ENCODE results near the gene ECE1.

Gene ECE1

DNA sequence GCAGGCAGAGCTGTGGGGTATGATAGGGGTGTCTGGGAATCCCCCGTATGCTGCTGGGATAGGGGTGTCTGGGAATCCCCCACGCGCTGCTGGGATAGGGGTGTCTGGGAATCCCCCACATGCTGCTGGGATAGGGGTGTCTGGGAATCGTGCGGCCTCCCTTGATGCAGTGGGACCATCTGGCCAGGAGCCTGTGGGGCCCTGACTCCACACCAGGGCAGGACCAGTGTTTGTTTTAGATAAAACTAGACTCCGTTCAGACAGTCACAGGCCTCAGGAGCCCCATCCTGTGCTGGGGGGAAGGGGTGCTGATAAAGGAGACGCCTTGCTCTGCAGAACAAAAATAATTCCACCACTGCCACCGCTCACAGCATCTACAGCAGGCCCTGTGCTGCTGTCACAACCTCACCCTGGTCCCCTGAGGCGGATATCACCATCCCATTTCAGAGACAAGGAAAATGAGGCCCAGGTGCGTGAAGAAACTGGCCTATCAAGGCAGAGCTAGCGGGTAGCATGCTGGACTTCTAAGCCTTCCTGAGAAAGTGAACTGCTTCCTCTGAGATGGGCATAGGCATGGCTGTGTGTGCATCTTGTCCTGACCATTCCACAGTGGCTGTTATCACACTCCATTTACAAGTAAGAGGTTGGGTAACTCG lies 24.0 kb downstream of the ECE1 start:
- DNase-seq, result no peak

DNA sequence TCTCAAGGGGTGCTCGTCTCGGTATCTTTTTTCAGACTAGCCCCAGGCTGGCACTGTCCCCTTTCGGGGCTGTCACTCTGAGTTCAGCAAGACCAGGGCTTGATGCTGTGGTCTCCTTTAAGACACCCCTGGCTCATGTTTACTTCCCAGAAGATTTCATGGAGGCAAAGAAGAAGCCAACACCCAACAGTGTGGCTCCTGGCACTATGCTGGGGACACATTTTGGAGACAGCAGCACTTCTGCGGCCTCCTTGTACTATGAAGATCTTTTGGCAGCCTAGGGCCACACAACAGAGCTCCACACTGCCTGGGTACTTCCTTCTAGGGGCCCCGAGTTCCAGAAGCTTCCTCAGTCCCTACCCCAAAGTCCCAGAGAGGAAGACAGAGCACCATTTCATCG lies 24.6 kb downstream of the ECE1 start:
- no peak for DNase-seq

- no peak for DNase-seq
Measured at GRCh38 chr1:21264898-21265297, 25.4 kb downstream of the ECE1 start.

DNA sequence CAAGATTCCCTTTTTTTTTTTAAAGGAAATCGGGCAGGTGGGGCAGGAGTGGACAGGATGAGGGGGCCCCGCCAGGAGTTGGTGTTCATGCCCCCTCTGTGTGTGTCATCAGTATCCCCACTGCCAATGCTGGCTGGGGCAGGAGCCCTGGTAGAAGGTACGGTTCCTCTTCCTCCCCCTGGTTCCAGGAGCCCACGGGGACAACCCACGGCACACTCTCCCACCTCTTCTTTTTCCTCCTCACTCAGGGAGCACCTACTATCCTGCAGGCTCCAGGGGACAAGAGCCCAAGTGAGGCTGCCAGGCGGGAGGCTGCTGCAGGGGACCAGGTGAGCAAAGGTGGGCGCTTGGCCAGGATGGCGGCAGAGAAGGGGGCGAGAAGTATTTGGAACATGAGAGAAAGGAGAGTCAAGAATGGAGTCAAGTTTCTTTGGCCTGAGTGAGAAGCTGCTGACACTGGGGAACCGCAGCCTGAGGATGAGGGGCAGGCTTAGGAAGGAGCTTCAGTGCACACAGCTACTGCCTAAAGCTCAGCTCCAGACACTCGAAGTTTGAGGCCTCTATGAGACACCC lies 26.5 kb downstream of the ECE1 start:
- no peak for DNase-seq

GRCh38 chr1:21263052-21263429 lies 27.2 kb downstream of the ECE1 start:
- no peak for DNase-seq

DNA sequence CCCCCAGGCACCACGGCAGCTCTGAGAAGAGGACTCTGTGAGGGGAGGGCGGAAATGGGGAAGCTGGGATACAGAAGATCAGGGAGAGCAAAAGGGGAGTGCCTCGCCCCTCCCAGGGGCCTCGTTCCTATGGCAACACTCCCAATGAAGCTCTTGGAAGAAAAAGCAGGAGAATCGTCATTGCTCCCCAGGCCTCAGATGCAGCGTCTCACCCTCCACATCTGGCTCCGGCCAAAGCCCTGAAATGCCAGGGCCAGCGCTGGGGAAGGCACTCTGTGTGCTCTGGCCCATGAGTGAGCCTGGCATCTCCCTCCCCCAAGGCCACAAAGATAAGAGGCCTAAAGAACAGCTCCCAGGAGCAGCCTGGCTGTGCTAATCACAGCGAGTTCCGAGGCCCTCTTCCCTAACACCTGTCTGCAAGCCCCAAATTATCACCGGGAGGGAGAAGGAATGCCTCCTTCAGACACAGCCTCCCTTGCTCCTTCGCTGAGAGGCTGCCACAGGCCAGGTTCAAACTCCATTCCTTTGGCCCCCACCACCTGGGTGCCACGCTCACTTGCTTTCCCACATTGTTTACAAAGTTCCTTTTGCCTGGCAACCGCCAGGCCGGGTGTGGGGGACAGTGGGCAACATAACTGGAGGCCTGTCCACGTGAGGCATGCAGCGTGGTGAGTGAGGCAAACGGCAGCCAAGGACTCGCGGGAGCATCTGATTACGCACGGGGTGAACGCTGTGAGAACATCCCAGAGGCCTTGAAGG lies 27.8 kb downstream of the ECE1 start:
- peak; percentile 50 for DNase-seq

DNA sequence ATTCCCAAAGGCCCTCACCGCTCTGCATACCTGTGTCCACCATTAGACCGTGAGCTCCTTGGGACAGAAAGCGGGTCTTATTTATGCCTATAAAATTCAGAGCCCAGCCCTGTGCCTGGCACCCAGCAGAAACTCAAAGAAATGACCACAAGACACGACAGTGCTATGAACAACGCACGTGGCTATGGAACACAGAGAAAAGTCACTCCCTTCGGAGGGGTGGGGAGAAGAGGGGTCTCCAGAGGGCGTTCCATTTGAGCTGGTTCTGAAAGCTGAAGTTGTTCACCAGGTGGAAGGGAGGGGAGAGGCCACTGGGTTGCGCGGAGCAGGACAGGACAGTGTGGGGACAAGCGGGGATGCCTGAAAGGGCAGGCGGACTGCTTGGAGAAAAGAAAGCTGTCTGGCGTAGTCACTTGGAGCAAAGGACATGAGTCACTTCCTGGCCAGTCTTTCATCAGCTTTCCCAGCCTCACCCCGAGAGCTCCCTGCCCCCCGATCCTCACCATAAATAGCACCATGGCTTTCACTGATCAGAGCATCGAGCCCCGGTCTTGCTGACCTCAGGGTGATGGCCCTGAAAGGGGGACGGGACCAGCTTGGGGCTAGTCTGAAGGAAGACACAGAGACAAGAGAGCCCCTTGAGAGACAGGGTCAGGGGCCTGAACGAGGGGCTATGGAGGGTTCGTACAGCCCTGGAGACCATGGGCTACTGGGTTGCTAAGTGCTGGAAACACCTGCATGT lies 28.5 kb downstream of the ECE1 start:
- DNase-seq, result peak; percentile 88

DNA sequence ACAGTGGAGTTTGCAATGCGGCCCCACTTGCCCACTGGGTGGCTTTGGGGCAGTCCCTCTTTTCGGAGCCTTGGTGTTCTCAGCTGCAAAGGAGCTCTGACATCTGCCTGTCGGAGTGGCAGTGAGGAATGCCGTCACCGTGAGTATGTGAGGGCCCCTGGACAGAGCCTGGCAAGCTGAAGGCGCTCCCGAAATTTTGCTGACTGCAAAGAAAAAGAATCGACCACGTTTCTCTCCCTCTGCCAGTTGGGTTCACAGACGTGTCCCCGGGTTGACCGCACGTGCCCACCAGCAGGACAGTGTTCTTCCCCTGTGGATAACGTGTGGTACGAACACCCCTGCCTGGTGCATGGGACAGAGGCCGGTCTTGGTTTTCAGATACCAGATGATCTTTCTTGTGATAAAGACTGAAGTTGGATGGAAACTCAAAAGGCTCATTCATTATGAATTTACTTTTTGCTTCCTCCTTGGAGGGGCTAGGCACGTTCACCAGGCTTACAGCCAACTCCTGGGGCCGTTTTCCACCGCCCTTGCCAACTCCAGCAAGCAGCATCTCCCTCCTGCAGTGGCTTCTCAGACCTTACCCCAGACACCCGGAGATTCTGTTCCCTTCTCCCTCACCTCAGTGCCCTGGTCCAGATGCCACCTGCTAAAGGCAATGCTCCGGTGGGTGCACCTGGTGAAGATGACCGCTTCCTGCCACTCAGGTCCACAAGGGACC lies 29.7 kb downstream of the ECE1 start:
- no peak for DNase-seq

GRCh38 chr1:21259316-21260076 lies 30.8 kb downstream of the ECE1 start:
- no peak for DNase-seq

DNA sequence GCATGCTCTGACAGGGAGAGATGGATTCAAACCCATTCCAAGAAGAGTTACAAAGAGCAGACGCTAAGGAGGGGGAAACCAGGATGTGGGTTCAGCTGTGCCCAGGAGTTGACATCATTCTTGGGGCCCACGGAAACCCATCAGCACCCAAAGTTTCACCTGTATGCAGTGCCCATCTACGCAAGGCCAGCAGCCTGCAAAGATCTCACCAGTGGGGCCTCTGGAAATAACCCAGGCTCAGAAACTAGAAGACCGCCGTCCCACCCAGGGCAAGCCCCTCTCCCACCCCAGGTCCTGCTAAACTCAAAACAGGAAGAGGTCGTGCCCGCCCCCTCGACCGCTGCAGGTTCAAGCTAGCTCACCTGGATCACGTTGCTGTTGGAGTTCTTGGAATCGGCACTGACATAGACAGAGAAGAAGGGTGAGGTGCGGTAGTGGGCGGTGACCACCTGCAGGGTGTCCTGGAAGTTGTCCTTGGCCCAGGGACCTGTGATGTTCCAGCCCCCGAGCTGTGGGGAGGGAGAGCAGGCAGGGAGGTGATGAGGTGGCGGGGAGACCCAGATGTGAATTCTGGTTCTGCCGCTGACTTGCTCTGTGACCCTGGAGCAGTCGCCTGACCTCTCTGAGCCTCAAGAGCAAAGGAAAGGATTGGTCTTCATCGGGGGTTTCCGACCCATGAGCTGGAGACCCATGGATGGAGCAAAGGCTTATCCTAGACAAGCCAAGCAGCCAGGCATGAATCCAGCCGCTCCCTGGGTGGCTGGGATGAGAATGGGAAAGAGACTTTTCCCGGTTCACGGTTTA lies 31.7 kb downstream of the ECE1 start:
- no peak for DNase-seq

- DNase-seq, result no peak
Measured at GRCh38 chr1:21257431-21258135, 32.7 kb downstream of the ECE1 start.

GRCh38 chr1:21256776-21257175 lies 33.5 kb downstream of the ECE1 start:
- no peak for DNase-seq

GRCh38 chr1:21255943-21256320 lies 34.3 kb downstream of the ECE1 start:
- DNase-seq, result no peak

- DNase-seq, result peak; percentile 80
Measured at GRCh38 chr1:21255284-21255942, 34.9 kb downstream of the ECE1 start.

DNA sequence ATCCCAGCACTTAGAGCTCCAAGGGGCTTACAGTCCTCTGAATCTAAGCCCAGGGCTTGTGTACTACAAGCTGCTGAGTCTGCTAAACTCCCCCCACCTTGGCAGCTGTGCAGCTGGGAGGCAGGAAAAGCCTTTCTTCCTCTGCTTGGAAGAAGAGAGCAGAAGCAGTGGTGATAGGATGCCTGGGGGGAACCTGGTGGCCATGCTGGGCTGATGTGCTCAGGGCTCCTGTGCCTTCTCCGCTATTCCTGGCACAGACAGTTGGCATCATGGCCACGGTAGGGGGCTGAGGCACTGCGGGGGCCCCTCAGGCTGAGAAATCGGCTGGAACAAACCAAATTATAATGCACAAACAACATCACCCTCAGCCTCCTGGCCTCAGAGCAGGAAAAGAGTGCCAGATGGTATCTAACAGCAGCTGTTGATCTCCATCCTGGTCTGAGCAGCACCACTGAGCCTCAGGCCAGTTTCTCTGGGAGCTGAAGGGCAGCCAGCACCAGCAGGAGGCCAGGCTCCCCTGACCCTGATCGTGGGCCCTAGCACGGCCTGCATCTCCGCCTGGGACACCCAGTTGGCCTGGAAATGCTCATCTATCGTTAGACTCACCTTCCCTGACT lies 35.8 kb downstream of the ECE1 start:
- no peak for DNase-seq

- no peak for DNase-seq
Measured at GRCh38 chr1:21251773-21252471, 38.3 kb downstream of the ECE1 start.

DNA sequence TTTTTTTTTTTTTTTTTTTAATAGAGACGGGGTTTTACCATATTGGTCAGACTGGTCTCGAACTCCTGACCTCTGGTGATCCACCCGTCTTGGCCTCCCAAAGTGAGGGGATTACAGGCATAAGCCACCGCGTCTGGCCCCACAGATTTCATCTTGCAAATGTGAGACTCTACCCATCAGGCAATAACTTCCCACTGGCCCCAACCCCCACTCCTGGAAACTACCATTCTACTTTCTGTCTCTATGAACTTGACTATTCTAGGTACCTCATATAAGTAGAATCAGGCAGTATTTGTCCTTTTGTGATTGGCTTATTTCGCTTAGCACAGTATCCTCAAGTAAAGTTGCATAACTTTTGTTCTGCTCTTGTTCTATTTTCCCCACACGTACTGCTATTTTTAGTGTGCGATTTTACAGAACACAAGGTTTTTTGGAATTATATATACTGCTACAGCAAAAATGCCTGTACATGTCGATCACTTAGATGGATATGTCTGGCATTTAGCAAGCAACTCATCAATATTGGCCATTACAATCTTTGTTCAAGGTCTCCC lies 40.2 kb downstream of the ECE1 start:
- no peak for DNase-seq

DNA sequence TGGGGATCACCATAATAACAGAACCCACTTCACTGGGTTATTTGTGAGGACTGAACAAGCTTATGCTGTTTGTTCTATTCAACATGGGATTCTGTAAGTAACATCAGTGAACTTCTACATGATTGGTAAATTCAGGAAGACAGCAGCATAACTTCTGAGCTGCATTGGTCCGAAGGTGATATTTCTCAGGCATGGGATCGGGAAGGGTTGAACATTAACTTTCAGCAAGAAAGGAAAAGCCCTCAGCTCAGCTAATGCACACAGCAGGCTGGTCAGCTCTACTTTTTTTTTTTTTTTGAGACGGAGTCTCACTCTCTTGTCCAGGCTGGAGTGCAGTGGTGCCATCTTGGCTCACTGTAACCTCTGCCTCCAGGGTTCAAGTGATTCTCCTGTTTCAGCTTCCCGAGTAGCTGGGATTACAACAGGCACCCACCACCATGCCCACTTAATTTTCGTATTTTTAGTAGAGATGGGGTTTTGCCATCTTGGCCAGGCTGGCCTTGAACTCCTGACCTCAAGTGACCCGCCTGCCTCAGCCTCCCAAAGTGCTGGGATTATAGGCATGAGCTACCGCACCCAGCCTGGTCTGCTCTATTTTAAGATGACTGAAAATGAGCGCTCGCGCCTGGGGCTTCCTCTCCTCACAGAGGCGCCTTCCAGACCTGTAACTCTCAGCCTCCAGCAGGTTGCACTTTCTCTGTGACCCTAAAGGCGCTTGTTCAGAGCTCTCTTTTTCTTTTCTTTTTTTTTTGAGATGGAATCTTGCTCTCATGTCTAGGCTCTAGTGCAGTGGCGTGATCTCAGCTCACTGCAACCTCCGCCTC lies 42.2 kb downstream of the ECE1 start:
- peak; percentile 8 for DNase-seq

All from MV-4-11 (cell line).